DOHH2 (cell line): Measurements from ENCODE around the gene IL6.

ENCODE experiments used
- EZH2phosphoT487 ChIP-seq: fragments of 200-600 bp; sonication (generic); IDR thresholded peaks from 2 replicates; pipeline ENCODE4 v1.6.1; 2017; ENCODE audit warnings: borderline replicate concordance, mild to moderate bottlenecking, antibody characterized with exemption, low read length, moderate library complexity, mixed read lengths
- TF ChIP-seq, protein P1 (sequence below): fragments of 200-600 bp; sonication (generic); IDR thresholded peaks from one replicate; pipeline ENCODE4 v1.5.1; 2014; ENCODE audit warnings: antibody characterized with exemption, mild to moderate bottlenecking, low read depth, low read length; ENCODE audit not compliant: poor library complexity, severe bottlenecking

DNA sequence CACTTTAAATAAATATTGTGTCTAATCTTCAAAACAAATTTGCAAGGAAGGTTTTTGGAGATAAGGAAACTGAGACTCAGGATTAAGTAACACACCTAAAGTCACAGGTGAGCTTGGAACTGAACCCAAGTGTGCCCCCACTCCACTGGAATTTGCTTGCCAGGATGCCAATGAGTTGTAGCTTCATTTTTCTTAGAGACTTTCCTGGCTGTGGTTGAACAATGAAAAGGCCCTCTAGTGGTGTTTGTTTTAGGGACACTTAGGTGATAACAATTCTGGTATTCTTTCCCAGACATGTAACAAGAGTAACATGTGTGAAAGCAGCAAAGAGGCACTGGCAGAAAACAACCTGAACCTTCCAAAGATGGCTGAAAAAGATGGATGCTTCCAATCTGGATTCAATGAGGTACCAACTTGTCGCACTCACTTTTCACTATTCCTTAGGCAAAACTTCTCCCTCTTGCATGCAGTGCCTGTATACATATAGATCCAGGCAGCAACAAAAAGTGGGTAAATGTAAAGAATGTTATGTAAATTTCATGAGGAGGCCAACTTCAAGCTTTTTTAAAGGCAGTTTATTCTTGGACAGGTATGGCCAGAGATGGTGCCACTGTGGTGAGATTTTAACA, 1.5 kb downstream of the IL6 start:
- TF ChIP-seq, protein P1, sequence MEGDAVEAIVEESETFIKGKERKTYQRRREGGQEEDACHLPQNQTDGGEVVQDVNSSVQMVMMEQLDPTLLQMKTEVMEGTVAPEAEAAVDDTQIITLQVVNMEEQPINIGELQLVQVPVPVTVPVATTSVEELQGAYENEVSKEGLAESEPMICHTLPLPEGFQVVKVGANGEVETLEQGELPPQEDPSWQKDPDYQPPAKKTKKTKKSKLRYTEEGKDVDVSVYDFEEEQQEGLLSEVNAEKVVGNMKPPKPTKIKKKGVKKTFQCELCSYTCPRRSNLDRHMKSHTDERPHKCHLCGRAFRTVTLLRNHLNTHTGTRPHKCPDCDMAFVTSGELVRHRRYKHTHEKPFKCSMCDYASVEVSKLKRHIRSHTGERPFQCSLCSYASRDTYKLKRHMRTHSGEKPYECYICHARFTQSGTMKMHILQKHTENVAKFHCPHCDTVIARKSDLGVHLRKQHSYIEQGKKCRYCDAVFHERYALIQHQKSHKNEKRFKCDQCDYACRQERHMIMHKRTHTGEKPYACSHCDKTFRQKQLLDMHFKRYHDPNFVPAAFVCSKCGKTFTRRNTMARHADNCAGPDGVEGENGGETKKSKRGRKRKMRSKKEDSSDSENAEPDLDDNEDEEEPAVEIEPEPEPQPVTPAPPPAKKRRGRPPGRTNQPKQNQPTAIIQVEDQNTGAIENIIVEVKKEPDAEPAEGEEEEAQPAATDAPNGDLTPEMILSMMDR = peak; percentile 80
- peak; percentile 52; the same call in 1 of the 2 replicates for TF ChIP-seq EZH2phosphoT487
